Gastrocnemius medialis (tissue), 4 donors: ENCODE data around the gene SFR1.

Experiments used
- CTCF ChIP-seq, 5 experiments: fragments of 450-650 bp in 3 of 5; fragments of 200-600 bp in 2 of 5; sonication (generic) in 2 of 5; IDR thresholded peaks in 4 of 5; conservative IDR thresholded peaks in 1 of 5; 1 replicate in 4 of 5; 2 replicates in 1 of 5; pipeline ENCODE4 v1.5.1; 2016 to 2019; ENCODE audit warnings: antibody characterized with exemption in 5 of 5, mild to moderate bottlenecking in 3 of 5, moderate library complexity in 3 of 5
- POLR2A ChIP-seq, 2 donors: fragments of 450-650 bp; IDR thresholded peaks; one replicate each; pipeline ENCODE4 v1.6.1; 2017; ENCODE audit warnings: antibody characterized with exemption in 2 of 2, mild to moderate bottlenecking in 2 of 2, moderate library complexity in 2 of 2

- TF ChIP-seq CTCF (IDR thresholded peaks at IDR 0.05 in 4 of 5, conservative IDR thresholded peaks at IDR 0.05 in 1 of 5): no peak
- no peak for TF ChIP-seq POLR2A (IDR thresholded peaks at IDR 0.05)
Observed at GRCh38 chr10:104120512-104120902, 1.5 kb upstream of the SFR1 start.
